ENCODE data around the gene TUBA3D.
"Not testable (repeated sequence)": the region's sequence is repeated elsewhere in the genome, so short reads cannot be mapped to it uniquely, and the experiment has no call there.

The TUBA3D gene

DNA sequence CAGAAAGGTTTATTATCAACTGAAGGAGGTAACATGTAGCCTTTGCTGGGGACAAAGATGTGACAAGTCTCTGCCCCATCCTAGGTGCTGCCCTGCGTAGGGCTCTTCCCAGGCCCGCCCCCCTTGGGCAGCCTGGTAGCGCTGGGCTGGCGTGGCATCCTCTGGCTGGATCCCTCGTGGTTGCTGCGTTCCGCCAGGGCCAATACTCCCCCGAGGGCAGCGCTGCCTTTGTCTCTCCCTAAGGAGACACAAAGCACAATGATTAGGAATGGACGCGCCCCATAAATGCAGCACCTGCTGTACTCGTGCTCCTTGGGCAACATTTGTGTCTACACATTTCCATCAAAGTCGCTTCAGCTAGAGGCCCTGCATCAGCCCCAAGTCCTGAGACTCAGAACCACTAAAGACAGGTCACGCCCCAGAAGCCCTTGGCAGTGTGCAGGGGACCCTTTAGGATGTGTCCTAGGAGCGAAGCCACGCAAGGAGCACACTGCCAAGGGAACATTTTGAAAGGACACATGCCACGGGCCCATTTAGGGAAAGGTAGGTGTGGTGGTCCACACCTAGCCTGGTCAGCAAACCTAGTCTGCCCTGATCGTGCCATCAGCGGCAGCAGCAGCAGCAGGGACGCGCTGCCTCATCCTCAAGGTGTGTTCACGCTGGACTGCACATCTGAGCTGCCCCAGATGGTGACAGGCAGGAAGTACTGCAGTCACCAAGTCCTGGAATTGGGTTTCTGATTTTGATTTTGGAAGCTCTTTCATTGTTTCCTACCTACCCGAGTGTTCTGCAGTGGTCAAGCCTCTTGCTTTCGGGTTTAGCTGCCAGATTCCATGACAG is 8.3 kb downstream of the TUBA3D start:
- DNase-seq (ENCODE audit: low spot score) = not testable (repeated sequence)
- FAIRE-seq = peak; percentile 62

- FAIRE-seq; DNase-seq (ENCODE audit: low spot score): not testable (repeated sequence)
Observed at GRCh38 chr2:131484906-131485460, 9.1 kb downstream of the TUBA3D start.

DNA sequence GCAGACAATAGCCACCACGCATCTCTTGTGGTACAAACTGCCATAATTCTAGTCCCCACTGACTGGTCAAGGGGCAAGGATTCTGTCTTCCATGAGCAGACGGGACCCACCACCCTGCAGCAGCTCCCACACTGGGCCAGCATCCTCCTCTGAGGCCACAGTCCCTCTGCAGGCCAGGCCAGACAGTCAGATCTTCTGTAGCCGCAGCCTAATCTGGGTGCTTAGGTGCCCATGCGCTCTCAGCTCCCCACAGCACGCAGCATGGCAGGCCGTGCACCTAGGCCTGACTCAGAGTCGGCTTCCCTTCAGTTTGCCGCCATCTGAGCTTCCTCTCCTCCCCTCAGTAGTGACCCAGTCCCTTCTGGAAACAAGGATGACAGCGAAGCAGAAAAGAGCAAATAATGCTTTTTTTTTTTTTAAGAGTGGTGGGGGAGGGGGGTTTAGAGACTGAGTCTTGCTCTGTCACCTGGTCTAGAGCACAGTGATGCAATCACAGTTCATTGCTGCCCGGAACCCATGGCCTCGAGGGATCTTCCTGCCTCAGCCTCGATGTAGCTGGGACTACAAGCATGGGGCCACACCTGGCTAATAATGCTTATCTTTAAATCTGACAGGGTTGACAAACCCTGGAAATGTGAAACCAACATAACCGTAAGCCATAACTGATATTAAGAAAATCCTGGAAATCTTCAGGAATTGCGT is 10.4 kb downstream of the TUBA3D start:
- DNase-seq (ENCODE audit: low spot score); FAIRE-seq: not testable (repeated sequence)

DNA sequence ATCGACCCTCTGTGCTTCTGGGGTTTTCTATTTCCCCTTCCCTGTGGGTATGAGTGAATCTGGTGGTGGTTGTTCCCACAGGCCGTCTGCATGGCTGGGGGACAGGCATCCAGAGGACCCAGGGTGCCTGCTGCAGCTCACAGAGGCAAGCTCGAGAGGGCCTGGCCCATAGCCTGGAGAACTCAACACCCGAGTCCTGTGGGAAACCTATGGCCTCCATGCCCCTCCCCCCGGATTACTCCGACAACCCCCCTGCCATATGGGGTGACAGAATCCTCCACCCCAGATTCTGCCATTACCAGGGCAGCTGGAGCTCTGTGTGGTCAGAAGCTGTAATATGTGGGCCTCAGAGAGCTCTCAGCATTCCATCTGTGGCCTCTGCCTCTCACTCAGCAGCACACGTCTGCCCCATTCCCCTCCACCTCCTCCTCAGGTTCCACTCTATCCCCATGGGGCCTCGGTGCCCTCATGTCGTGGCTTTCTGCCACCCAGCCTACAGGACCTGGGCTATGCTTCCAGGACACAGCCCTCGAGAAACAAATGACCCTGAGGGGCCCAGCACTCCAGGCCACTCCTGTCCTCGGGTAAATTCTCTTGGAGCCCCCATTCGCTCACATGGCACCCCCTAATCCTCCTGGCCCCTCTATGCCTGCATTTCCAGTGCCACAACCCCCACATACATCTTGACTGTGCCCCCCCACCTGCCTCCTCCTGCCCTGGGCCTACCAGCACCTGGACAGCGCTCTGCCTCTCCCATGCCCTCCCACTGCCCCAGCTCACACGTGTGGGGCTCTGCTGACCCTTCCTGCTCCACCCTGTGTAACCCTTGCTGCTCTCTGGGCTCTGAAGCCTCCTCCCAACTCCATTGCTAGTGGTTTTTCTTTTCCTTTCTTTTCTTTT is 12.6 kb downstream of the TUBA3D start:
- no peak for DNase-seq (ENCODE audit: low spot score)

DNA sequence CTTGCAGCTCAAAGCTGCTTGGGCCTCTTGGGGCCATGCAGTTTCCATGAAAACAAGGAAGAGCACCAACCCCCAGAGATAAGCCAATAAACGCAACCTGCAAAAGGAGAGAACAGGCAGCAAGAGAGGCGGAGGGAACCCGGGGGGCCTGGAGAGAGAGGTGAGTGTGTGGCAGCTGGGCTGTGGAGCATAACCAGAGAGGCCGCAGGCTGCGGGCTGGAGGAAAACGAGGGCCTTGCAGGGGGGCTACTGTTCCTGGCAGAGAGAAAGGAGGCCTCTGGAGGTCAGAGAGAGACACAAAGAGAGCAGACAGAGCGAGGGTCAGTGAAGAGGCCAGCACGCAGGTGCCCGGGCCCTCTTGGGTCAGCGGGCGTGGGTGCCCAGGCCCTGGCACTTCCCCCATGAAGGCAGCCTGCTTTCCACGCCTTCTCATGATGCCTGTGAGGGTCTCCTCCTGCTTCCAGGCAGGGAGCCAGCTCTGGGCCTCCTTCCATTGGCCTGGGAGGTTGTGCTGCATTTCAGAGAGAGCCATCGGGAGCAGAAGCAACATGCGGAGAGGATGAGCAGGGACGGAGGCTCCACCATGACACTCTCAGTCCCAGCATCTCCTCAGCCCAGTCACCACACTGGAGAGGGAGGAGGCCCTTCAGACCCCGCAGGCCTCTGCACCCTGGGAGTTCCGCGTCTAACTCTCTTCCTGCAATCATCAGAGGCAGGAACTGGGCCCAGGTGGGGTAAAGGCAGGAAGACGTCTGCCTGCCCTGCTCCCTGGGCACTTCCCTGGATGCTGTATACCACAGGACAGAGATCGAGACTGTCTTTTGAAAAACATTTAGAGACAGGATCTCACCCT is 14.9 kb downstream of the TUBA3D start:
- not testable (repeated sequence) for DNase-seq (ENCODE audit: low spot score); FAIRE-seq

More for the DNA sequence above, 12.6 kb downstream of the TUBA3D start:
- FAIRE-seq = no peak

DNA sequence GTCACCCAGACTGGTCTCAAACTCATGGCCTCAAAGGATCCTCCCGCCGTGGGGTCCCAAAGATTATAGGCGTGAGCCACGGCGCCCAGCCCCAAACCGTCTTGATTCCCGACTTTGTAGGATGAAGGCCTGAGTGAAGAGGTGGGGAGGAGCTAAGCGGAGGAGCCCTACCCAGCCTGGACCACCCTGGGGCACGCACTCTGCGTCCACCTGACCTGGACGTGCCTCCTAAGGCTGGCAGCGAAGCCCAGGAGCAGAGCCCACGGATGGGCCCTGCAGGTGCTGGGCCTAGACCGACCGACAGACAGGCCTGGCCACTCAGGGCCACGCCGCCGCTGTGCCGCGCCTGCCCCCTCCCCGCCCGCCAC is 15.5 kb downstream of the TUBA3D start:
- FAIRE-seq = peak; percentile 96
- not testable (repeated sequence) for DNase-seq (ENCODE audit: low spot score)

DNA sequence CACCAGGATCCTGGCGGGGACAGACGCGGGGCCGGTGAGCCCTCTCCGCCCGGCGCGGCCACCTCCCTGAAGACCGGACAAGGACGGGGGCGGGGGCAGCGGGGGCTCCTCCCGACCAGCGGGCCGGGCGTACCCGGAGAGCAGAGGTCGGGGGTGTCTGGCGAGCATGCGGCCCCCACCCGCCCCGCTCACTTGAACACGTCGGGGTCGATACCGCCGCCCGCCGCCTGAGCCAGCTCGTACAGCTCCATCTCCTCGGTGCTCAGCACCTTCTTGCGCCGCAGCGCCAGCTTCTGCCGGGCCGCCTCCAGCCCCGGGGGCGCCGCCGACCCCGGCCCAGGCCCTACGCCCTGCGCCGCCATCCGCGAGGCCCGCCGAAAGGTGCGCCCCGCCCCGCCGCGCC is 16.1 kb downstream of the TUBA3D start, which contains the start of gene MZT2A:
MZT2A (minus strand) TSS at position 383 of the 403 bp plus-strand sequence; CDS start at position 362, 21 bp downstream.
- not testable (repeated sequence) for DNase-seq (ENCODE audit: low spot score); FAIRE-seq

DNA sequence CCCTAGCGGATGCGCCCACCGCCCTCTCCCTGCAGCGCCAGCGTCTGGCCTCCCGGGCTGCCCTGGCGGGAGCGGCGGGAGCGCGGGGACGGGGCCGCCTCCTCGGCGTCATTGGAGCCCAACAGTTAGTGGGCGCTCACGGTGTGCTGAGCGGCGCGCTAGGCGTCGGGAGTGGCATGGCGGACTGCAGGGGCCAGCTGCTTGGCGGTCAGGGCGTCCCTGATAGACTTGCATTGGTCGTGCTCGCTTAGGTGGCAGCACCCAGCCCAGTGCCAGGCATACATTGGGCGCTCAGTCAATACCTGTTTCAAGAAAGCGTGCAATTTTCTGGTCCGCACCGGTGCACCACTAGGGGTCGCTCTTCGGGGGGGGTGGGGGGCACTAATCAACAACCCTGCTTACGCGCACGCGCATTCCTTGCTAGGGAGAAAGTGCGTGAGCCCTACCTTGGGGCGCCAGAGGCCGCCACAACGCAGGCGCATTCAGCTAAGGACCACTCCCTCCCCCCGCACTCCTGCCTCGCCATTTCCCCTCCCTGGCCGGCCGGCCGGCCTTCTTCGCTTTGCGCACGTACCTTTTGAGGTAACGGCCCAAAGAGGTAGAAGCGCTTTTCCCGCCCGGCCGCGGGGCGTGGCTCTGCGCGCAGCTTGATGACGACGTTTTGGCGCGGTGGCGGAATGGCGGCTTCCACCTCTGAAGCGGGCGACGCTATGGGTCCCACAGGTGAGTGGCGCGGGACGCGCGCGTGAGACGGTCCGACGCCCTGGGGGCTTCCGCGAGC is 16.7 kb downstream of the TUBA3D start:
- FAIRE-seq (peak; percentile 84), DNase-seq (ENCODE audit: low spot score) (peak; percentile 98)

DNA sequence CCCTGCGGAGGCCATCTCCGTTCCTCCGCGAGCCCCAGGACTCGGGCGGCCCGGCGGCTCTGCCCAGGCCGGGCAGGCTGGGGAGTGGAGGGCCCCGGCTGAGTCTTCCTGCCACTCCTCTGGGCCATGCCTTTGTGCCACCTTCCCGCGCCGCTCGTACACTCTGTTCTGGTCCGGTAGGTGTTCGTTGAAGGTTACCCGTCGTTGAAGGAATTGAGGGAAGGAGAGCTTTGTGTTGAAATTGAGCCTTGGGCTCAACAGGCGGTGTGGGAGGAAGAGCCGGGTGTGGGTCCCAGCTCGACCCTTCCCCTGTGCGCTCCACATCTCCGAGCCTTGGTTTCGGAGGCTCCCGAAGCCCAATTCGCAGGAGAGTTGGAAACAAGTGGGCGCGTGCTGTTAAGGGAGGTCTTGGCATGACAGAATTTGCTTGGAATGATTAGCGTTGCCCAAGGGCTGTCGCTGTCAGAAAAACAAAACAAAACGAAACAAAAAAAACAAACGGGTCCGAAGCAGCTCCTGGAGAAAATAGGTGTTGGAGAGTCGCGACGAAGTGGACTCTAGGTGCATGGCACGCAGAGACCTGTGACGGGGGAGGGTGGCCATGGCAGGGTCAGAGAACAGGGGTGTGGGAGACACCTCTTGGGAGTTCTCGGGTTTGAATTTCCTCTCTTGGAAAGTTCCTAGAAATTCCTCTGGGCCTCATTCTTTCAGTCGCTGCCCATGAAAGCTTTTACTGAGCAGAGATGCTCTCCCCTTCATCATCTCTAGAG is 17.5 kb downstream of the TUBA3D start:
- DNase-seq (ENCODE audit: low spot score) = no peak
- no peak for FAIRE-seq

GRCh38 chr2:131495506-131495905 is 19.6 kb downstream of the TUBA3D start:
- not testable (repeated sequence) for FAIRE-seq; DNase-seq (ENCODE audit: low spot score)

DNA sequence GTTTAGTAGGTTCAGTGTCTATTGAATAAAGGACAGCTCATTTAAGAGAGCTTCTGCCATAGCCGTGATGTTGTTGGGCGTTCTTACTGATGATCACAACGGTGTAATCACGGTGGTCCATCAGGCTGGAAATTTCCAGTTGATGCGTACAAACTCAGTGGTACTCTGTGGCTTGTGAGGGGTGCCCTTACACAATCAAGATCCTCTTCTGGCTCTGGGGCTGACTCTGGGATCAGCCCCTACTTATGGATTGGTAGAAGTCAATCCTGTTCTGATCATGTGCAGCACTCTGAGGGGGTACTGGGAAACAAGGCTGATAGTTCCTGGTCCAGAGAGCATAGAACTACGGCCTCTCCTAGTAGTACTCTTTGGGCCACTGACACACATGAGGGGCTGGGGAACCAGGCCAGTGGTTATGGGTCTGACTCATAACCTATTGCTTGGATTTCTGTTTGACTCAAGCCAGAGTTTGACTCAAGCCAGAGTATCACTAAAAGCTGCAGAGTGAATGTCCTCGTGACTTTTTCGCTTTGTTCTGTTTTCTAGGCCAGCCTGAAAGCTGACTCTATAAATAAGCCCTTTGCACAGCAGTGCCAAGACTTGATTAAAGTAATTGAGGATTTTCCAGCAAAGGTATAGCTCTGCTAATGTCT is 22.5 kb downstream of the TUBA3D start:
- not testable (repeated sequence) for FAIRE-seq; DNase-seq (ENCODE audit: low spot score)

DNA sequence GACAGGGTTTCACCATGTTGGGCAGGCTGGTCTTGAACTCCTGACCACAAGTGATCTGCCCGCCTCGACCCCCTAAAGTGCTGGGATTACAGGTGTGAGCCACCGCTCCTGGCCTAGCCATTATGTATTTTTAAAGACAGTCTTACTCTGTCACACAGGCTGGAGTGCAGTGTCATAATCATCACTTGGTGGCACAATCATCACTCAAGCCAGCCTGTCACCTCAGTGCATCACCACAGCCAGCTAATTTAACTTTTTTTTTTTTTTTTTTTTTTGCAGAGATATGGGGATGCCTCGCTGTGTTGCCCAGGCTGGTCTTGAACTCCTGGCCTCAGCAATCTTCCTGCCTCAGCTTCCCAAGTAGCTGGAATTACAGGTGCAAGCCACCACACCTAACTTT is 27.7 kb downstream of the TUBA3D start:
- FAIRE-seq; DNase-seq (ENCODE audit: low spot score): not testable (repeated sequence)

GRCh38 chr2:131504082-131504750 is 28.3 kb downstream of the TUBA3D start:
- DNase-seq (ENCODE audit: low spot score); FAIRE-seq: not testable (repeated sequence)

DNA sequence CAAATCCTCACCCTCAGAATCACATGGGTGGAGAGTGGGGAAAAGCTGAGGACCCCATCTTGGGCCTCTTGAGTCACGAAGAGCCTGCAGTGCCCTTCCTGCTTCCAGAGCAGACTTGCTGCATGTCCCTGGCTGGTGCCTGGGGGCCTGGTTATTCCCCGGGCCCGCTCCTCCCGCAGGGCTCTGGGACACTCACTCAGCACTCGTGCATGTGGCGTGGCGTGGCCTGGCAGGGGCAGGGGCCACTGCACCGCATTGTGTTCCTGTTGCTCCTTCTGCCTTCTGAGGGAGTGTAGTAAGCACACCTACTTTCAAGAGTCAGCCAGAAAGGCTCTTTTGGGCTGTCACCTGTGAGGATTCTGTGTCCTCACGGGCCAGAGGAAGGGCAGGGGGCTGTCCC is 33.7 kb downstream of the TUBA3D start:
- no peak for FAIRE-seq
- DNase-seq (ENCODE audit: low spot score) = no peak

GRCh38 chr2:131511291-131511968 is 35.5 kb downstream of the TUBA3D start:
- DNase-seq (ENCODE audit: low spot score); FAIRE-seq: not testable (repeated sequence)

DNA sequence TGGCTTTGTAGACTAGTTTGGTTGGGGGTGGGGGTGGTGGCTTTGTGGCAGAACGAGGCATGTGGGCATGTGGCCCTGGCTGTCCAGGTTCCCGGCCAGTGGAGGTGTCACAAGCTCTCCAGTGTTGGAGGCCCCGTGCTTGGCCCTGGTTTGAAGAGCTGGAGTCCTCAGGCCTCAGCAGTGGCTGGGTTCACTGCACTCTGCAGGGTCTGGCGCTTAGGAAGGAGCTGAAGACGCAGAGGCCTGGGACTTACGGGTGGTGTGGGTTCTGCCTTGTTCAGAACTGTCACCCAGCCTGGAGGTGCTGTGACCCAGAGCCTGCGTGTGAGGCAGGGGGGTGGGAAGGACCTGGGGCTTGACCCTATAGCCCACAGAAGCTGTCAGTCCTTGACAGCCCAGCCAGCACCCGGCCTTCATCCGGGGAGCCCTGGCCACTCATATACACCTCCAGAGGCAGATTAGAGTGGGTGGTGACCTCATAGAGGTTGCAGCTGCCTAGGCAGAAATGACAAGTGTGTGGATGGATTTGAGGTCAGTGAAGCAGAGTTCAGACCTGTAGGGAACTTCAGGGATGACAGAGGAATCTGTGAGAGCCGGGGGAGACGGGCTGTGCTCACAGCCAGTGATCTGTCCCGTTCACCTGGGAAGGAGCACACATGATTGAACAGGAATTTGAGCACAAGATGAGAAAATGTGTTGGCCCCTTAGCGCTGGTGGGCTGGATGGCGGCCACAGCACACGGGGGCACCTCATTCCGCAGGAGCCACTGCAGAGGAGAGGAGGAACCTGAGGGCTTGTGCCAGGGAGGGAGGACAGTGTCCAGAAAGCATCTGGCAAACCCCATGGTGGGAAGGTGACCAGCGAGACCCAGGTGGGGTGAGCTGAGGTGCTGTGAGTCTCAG is 36.3 kb downstream of the TUBA3D start:
- DNase-seq (ENCODE audit: low spot score) = not testable (repeated sequence)
- peak; percentile 66 for FAIRE-seq
